ENCODE results near the gene TP53I13.

Gene TP53I13

DNA sequence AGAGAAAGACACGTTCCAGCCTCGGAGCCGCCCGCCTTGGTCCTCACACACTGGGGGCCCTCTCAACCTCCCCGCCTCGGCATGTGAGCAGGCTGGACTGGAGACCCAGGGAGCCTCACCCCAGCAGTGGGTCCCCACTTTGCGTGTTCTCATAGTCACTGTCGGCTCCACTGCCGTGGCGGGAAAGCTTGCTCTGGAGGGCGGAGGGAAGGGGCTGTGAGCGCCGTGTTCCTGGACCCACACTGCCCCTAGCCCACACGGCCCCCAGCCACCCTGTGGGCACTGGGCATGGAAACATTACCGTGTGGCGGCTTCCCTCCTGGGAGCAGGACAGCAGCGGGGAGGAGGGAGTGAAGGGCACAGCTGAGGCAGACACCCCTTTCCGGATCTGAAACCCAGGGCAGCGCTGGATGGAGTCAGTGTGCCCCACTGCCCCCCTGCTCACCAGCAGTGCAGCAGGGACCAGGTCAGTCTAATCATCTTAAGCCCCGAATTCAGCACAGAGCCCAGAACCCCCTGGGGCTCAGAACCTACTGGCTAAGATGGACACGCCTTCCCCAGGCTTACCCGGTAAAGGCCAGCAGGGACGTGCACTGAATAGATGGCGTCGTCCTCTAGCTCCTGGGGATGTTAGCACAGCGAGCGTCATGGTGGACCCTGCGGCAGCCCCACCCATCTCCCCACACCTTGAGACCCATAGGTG lies 7.2 kb downstream of the TP53I13 start:
- Histone ChIP-seq H3K27ac (ENCODE audit: low read depth, low read length) (no peak overlapping the region), H3K79me2 (ENCODE audit: control insufficient read depth, insufficient read depth, low read length, unreplicated experiment) (no peaks in the 10 kb centered on the region), H3K27me3 (ENCODE audit: insufficient read depth, low read length) (no peaks in the 10 kb centered on the region), H3K36me3 (ENCODE audit: insufficient read depth, low read length) (no peaks in the 10 kb centered on the region; the same call in 1 of the 2 replicates), H3K4me3 (ENCODE audit: low read depth, low read length) (no peak overlapping the region), H3K4me1 (ENCODE audit: control insufficient read depth, insufficient read depth, low read length, unreplicated experiment) (peaks cover 9% of the 10 kb centered on the region), H2AFZ (ENCODE audit: low read length, unreplicated experiment) (no peak overlapping the region)

DNA sequence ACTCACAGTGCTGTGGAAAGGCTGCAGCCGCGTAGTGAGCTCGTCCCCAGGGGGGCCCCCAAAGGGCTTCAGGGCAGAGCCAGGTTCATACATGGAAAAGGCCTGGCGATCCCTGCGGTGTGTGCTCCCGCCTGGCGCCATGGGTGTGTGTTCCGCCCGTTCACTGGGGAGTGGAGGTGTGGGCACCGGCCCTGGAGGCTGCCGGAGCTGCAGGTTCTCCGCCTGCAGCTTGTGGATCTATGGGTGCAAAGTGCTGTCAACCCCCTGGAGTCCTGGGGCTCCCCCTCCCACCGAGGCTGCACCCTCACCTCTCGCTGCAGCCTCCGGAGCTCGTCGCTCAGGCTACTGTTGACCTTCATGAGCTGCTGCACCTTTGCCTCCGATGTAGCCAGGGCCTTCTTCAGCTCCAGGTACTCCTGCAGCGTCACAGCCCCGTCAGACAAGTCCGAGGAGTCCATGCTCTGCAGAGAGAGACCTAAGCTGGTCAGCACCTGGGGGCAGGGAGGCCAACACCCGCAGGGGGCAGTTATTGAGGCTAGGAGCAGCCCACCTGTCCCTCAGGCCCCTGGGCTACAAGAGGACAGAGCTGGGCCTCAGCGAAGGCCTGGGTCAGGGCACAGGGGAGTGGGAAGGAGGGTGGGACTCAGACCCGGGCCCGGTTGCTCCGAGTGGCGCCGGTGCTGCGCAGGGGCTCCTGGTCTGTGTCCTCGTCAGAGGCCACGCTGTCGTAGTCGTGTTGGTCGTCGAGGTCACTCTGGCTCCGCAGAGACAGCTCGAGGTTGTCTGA lies 7.9 kb downstream of the TP53I13 start:
- peaks cover 9% of the 10 kb centered on the region for H3K4me1 ChIP-seq (ENCODE audit: control insufficient read depth, insufficient read depth, low read length, unreplicated experiment)
- no peaks in the 10 kb centered on the region; the same call in 1 of the 2 replicates for H3K36me3 ChIP-seq (ENCODE audit: insufficient read depth, low read length)
- H2AFZ ChIP-seq (ENCODE audit: low read length, unreplicated experiment) = no peak overlapping the region

DNA sequence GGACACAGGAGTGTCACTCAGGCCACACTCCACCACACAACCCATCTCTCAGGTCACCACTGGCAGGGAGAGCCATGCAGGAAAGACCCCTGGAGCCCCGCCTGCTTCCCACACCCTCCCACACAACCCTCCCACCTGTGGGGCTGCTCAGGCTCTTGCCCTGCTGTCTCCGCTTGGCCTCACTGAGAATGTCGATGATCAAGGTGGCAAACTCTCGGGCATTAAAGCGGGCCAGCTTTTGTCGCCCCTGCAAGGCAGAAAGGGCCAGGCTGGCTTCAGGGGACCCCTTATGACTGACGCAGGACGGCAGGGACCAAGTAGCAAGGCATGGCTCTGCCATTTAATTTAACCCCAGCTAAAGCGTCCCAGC lies 8.5 kb downstream of the TP53I13 start:
- Histone ChIP-seq H3K79me2 (ENCODE audit: control insufficient read depth, insufficient read depth, low read length, unreplicated experiment) (peaks cover under 1% of the 10 kb centered on the region), H3K36me3 (ENCODE audit: insufficient read depth, low read length) (peaks cover under 1% of the 10 kb centered on the region; the same call in 1 of the 2 replicates), H2AFZ (ENCODE audit: low read length, unreplicated experiment) (no peak overlapping the region), H3K4me1 (ENCODE audit: control insufficient read depth, insufficient read depth, low read length, unreplicated experiment) (peaks cover 9% of the 10 kb centered on the region), H3K27me3 (ENCODE audit: insufficient read depth, low read length) (no peaks in the 10 kb centered on the region), H3K4me3 (ENCODE audit: low read depth, low read length) (no peak overlapping the region), H3K27ac (ENCODE audit: low read depth, low read length) (no peak overlapping the region)

More for the DNA sequence above, 7.9 kb downstream of the TP53I13 start:
- Histone ChIP-seq H3K79me2 (ENCODE audit: control insufficient read depth, insufficient read depth, low read length, unreplicated experiment) (no peaks in the 10 kb centered on the region), H3K27me3 (ENCODE audit: insufficient read depth, low read length) (no peaks in the 10 kb centered on the region), H3K4me3 (ENCODE audit: low read depth, low read length) (no peak overlapping the region), H3K27ac (ENCODE audit: low read depth, low read length) (no peak overlapping the region)

DNA sequence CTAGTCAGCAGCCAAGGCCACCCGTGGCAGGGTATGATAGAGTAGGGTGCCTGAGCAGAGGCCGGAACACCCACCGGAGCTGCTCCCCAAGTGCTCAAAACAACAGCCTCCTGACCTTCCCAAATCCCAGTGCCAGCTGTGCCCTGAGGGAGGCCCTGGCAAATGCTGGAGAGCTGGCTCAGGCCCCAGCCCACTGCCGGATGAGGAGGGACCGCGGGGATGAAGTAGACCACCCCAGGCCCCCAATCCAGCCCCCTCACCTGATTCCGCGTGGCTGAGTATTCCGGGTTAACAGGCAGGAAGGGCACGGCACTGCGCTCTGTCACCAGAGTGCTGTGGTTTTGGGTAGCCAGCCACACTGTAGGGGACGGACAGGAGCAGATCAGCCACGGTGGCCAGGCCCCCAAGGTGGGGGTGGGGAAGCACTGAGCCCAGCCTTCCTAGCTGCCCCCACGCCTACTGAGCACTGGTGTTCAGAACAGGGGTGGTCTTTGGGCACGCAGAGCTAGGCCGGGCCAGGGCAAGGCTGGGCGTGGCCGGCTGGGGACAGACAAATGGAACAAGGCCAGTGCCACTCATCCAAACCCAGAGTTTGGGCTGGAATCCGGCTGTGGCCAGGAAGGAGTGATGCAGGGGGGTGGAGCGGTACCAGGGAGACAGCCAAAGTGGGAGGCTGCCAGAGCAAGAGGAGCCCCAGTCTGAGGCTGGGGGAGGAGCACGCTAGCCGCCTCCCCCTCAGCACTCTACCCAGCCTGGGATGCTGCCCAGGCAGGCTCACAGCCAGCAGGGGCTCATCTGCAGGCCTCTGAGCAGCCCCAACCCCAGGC lies 9.1 kb downstream of the TP53I13 start:
- Histone ChIP-seq H2AFZ (ENCODE audit: low read length, unreplicated experiment) (no peak overlapping the region), H3K27me3 (ENCODE audit: insufficient read depth, low read length) (no peaks in the 10 kb centered on the region), H3K4me3 (ENCODE audit: low read depth, low read length) (no peak overlapping the region), H3K79me2 (ENCODE audit: control insufficient read depth, insufficient read depth, low read length, unreplicated experiment) (peaks cover 3% of the 10 kb centered on the region), H3K4me1 (ENCODE audit: control insufficient read depth, insufficient read depth, low read length, unreplicated experiment) (peaks cover 5% of the 10 kb centered on the region), H3K27ac (ENCODE audit: low read depth, low read length) (no peak overlapping the region), H3K36me3 (ENCODE audit: insufficient read depth, low read length) (peaks cover 7% of the 10 kb centered on the region; the same call in 1 of the 2 replicates)

DNA sequence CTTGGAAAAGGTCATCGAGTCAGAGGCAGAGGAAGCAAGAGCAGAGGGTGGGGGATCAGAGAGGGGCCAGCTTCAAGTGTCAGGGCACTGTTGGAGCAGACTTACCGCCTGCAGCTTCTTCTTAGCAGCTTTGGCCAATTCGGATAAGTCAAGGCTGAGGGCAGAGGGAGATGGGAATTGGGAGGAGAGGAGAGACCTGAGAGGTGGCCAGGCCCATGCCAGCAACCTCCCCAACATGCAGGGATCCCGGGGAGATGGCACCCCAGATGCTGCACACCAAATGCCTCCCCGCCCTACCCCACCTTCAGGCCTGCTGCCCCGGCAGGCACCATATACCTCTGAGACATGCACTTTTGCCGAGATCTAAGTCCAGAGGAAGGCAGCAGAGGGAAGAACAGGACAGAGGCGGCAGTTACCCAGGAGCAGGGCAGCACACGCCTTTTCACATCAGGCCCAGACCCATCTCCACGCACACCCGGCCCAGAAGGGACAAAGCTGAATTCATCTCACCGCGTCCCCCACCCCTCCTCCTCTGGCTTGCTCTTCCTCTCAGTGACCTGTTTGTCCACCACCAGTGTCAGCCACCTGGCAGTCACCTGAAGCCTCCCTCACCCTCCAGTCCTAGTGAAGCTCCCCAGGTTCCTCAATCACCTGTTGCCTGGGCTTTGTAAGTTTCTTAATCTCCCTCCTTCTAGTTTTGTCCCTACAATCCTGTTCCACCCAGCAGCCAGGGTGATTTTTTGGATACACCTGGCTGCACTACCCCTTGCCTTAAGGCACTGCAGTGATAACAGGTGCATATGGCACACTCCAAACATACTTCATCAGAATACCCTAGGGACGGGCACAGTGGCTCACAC lies 10.4 kb downstream of the TP53I13 start:
- H3K79me2 ChIP-seq (ENCODE audit: control insufficient read depth, insufficient read depth, low read length, unreplicated experiment) = peaks cover 5% of the 10 kb centered on the region
- no peak overlapping the region for H3K27ac ChIP-seq (ENCODE audit: low read depth, low read length)
- H3K4me1 ChIP-seq (ENCODE audit: control insufficient read depth, insufficient read depth, low read length, unreplicated experiment) = peaks cover 5% of the 10 kb centered on the region
- no peak overlapping the region for H2AFZ ChIP-seq (ENCODE audit: low read length, unreplicated experiment)
- H3K36me3 ChIP-seq (ENCODE audit: insufficient read depth, low read length) = peaks cover 8% of the 10 kb centered on the region; the same call in 1 of the 2 replicates
- H3K4me3 ChIP-seq (ENCODE audit: low read depth, low read length) = no peak overlapping the region
- no peaks in the 10 kb centered on the region for H3K27me3 ChIP-seq (ENCODE audit: insufficient read depth, low read length)

DNA sequence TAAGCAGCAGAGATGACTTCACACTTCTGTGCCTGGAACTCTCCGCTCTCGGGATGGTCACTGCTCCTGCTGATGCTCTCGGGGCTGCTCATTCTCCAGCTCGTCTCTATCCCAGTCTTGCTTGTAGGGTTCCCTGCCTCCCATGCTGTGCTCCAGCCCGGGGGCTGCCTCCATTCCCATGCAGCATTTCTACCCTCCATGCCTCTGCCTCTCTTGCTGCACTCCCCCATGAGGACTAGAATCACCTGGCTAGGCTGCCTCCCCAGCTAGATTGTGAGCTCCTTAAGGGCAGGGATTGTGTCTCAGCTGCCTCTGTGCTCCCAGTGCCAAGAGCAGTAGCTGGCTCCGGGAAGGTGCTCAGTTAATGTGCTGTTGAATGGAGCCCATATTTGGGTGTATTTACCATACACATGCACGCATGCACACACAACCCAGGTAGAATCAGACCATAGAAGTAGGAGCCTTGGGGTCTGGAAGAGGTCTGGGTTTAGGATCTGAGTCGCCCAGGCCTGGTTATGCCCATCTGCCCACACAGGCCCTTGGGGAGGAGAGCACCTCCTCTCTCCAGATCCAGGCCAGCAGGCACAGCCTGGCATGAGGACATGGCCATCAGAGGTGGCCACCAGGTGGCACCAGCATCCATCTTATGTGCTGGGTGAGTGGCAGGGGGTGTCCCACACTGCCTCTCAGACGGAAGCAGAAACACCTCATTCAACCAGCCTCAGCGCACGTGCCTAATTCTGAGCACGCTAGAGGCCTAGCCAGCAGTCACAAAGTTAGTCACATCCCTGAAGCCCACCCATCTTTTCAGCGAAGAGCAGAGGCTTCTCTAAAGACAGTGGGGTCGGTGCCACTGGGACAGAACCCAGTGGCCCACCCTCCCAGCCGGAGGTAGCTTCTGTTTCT lies 11.6 kb downstream of the TP53I13 start:
- Histone ChIP-seq H3K4me1 (ENCODE audit: control insufficient read depth, insufficient read depth, low read length, unreplicated experiment) (peaks cover 14% of the 10 kb centered on the region), H3K27me3 (ENCODE audit: insufficient read depth, low read length) (no peaks in the 10 kb centered on the region), H3K4me3 (ENCODE audit: low read depth, low read length) (no peak overlapping the region), H2AFZ (ENCODE audit: low read length, unreplicated experiment) (no peak overlapping the region), H3K36me3 (ENCODE audit: insufficient read depth, low read length) (peaks cover 8% of the 10 kb centered on the region; the same call in 1 of the 2 replicates), H3K79me2 (ENCODE audit: control insufficient read depth, insufficient read depth, low read length, unreplicated experiment) (peaks cover 12% of the 10 kb centered on the region), H3K27ac (ENCODE audit: low read depth, low read length) (no peak overlapping the region)

DNA sequence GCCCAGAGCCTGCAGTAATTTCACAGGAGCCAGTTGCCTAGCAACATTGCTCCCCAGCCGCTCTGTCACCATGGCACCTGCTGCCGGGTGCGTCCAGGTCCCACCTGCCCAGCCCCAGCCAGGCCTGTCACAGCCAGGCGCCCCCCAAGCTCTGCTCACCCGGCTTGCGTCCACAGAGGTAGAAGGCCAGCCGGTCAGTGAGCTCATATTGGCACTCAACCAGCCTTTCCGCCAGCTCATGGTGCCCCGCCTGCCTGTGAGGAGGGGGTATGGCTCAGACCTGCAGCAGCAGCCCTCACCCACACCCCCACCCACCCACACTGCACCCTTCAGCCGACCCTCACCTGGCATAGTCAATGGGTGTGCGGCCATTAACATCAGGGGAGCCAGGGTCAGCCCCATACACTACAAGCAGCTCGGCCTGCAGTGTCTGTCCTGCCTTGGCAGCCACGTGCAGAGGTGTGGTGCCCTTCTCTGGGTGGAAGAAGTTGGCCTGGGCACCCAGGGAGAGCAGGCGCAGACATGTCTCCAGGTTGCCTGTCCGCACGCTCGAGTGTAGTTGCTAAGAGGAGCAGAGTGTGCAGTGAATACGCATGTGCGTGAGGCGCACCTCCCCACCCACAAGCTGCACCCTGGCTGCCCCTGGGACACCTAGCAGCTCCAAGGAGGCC lies 13.2 kb downstream of the TP53I13 start:
- peaks cover 20% of the 10 kb centered on the region for H3K4me1 ChIP-seq (ENCODE audit: control insufficient read depth, insufficient read depth, low read length, unreplicated experiment)
- H3K36me3 ChIP-seq (ENCODE audit: insufficient read depth, low read length) = peaks cover 8% of the 10 kb centered on the region; the same call in 1 of the 2 replicates
- H3K27ac ChIP-seq (ENCODE audit: low read depth, low read length) = no peak overlapping the region
- H3K27me3 ChIP-seq (ENCODE audit: insufficient read depth, low read length) = no peaks in the 10 kb centered on the region
- no peak overlapping the region for H2AFZ ChIP-seq (ENCODE audit: low read length, unreplicated experiment)
- peaks cover 28% of the 10 kb centered on the region for H3K79me2 ChIP-seq (ENCODE audit: control insufficient read depth, insufficient read depth, low read length, unreplicated experiment)
- H3K4me3 ChIP-seq (ENCODE audit: low read depth, low read length) = no peak overlapping the region

DNA sequence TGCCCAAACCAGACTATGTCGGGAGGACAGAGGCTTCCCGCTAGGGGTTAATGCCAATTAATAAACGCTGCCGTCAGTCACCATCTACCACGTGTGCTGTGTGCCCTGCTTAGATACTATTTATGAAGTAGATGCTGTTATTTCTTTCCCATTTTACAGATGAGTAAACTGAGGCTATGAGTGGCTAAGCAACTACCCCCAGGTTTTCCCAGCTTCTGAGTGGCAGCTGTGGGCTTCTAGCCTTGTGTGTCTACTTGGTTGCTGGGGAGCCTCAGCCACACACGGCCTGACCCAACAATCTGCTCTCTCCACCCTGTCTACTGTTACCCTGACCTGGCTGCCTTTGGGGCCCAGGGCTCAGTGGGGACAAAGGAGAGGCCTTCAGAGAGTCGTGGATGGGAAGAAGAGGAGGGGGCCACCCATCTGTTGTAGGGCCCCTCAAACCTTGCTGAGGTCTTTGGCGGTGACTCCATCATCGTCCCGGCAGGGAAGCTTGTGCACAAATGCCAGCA lies 13.8 kb downstream of the TP53I13 start:
- Histone ChIP-seq H3K27ac (ENCODE audit: low read depth, low read length) (no peak overlapping the region), H3K4me3 (ENCODE audit: low read depth, low read length) (no peak overlapping the region), H3K36me3 (ENCODE audit: insufficient read depth, low read length) (peaks cover 8% of the 10 kb centered on the region; the same call in 1 of the 2 replicates), H3K79me2 (ENCODE audit: control insufficient read depth, insufficient read depth, low read length, unreplicated experiment) (peaks cover 34% of the 10 kb centered on the region), H3K4me1 (ENCODE audit: control insufficient read depth, insufficient read depth, low read length, unreplicated experiment) (peaks cover 26% of the 10 kb centered on the region), H3K27me3 (ENCODE audit: insufficient read depth, low read length) (no peaks in the 10 kb centered on the region), H2AFZ (ENCODE audit: low read length, unreplicated experiment) (no peak overlapping the region)

DNA sequence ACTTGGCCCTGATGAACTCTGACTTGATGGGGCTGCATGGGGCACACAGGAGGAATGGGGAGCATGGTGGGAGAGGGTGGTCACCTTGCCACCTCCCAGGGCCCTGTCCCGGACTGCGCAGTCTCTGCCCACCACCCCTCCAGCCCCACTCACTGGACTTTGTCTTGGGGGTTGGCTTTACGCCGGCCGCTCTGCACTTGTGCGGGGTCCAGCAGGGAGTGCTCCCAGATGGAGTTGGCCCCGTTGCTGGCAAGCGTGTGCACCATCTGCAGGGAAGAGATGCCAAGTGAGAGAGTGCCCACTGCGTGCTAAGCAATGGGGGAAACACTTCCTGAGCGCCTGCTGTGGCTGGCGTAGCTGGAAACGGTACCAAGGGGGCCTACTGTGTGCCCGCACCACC lies 14.3 kb downstream of the TP53I13 start:
- peaks cover 38% of the 10 kb centered on the region for H3K79me2 ChIP-seq (ENCODE audit: control insufficient read depth, insufficient read depth, low read length, unreplicated experiment)
- H3K27me3 ChIP-seq (ENCODE audit: insufficient read depth, low read length) = no peaks in the 10 kb centered on the region
- H2AFZ ChIP-seq (ENCODE audit: low read length, unreplicated experiment) = no peak overlapping the region
- no peak overlapping the region for H3K27ac ChIP-seq (ENCODE audit: low read depth, low read length)
- peaks cover 8% of the 10 kb centered on the region; the same call in 1 of the 2 replicates for H3K36me3 ChIP-seq (ENCODE audit: insufficient read depth, low read length)
- no peak overlapping the region for H3K4me3 ChIP-seq (ENCODE audit: low read depth, low read length)
- peaks cover 26% of the 10 kb centered on the region for H3K4me1 ChIP-seq (ENCODE audit: control insufficient read depth, insufficient read depth, low read length, unreplicated experiment)
